Gastrocnemius medialis (tissue), 4 donors: ENCODE results near the gene GRB2. TPM values are rescaled to one million over a fixed set of nuclear protein-coding genes. Genes with fewer than 3 reads are reported as not detected.

ENCODE experiments used
- ATAC-seq, 2 donors: fragments of 150-250 bp; one replicate each; pipeline ENCODE4 v1.9.1; 2016
- DNase-seq, 2 donors: peaks; one replicate each; pipeline ENCODE4 v3.0.0-alpha.2; 2019
- H3K27ac ChIP-seq, 4 donors: fragments of 200-600 bp; sonication (generic); 1 replicate in 1 of 4; 2 replicates in 3 of 4; pipeline ENCODE4 v1.5.1; 2016 to 2018; ENCODE audit warnings: mild to moderate bottlenecking in 2 of 4, moderate library complexity in 1 of 4
- H3K27me3 ChIP-seq, 3 donors: fragments of 200-600 bp; sonication (generic) in 2 of 3; 1 replicate in 1 of 3; 2 replicates in 2 of 3; pipeline versions ENCODE4 v1.5.1 to v1.6.0; 2016 to 2019; ENCODE audit warnings: mild to moderate bottlenecking in 1 of 3, moderate library complexity in 1 of 3
- H3K36me3 ChIP-seq, 2 donors: fragments of 200-600 bp; sonication (generic) in 1 of 2; one replicate each; pipeline ENCODE4 v1.5.1; 2017 to 2018
- H3K4me1 ChIP-seq, 2 donors: fragments of 200-600 bp; sonication (generic) in 1 of 2; one replicate each; pipeline ENCODE4 v1.5.1; 2016 to 2017; ENCODE audit warnings: mild to moderate bottlenecking in 2 of 2
- H3K4me3 ChIP-seq, 4 donors: fragments of 200-600 bp; sonication (generic) in 3 of 4; 1 replicate in 1 of 4; 2 replicates in 3 of 4; pipeline ENCODE4 v1.5.1; 2016 to 2019; ENCODE audit warnings: mild to moderate bottlenecking in 2 of 4
- H3K9me3 ChIP-seq, 3 donors: fragments of 200-600 bp; sonication (generic) in 2 of 3; 1 replicate in 1 of 3; 2 replicates in 2 of 3; pipeline ENCODE4 v1.5.1; 2016 to 2019
- CTCF ChIP-seq, 5 experiments: fragments of 450-650 bp in 3 of 5; fragments of 200-600 bp in 2 of 5; sonication (generic) in 2 of 5; IDR thresholded peaks in 4 of 5; conservative IDR thresholded peaks in 1 of 5; 1 replicate in 4 of 5; 2 replicates in 1 of 5; pipeline ENCODE4 v1.5.1; 2016 to 2019; ENCODE audit warnings: antibody characterized with exemption in 5 of 5, mild to moderate bottlenecking in 3 of 5, moderate library complexity in 3 of 5
- POLR2A ChIP-seq, 2 donors: fragments of 450-650 bp; IDR thresholded peaks; one replicate each; pipeline ENCODE4 v1.6.1; 2017; ENCODE audit warnings: antibody characterized with exemption in 2 of 2, mild to moderate bottlenecking in 2 of 2, moderate library complexity in 2 of 2
- in situ Hi-C, 4 donors: fragments of 200-750 bp; cut with MboI; loops; one replicate each; pipeline versions ENCODE4 v1.15.0 to v1.8.0; 2017; ENCODE audit warnings: low sequenced_read_pairs in 4 of 4
- intact Hi-C: fragments of 100-400 bp; cut with DNase I; formaldehyde crosslinking; loops from one replicate; pipeline ENCODE4 v1.15.1; 2023; ENCODE audit warnings: low total_unique reads
- total RNA-seq, 4 donors: library from RNA; depleted of rRNA; stranded (reverse); fragments of >200 nt; gene quantifications; one replicate each; pipeline versions ENCODE4 v1.1.0 to v1.2.3, GENCODE V29; 2016

GRB2 gene
- total RNA-seq, 4 donors from 2014 or later, result 41.7 to 88.5 (median 68.8) TPM

DNA sequence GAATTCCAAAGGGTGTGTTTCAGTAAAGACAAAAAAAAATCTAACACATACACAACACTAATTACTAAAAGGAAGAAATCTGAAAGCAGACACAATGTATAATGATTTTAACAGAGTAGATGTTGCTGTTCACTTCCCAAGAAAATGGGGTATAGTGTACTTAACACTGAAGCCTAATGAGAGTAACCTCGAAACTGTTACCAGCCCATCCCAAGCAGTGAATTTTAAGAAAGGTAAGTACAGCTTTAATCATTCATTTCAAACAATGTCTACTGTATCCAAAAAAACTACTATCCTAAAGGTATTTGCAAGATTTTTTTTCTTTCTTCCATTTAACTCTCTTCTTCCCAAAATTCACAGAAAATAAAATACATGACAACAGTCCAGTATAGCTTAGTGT lies 8.3 kb downstream of the GRB2 start:
- DNase-seq (no peak), ATAC-seq (no peak)
- in situ Hi-C loops, result loop anchor here in 1 of 4 donors (10.0 kb wide), 1 partner anchor 62 kb away; no protein-coding TSS in a partner anchor
- H3K4me3 ChIP-seq, result no peak overlapping the region
- no peaks in the 10 kb centered on the region for H3K9me3 ChIP-seq
- H3K27ac ChIP-seq, result no peak overlapping the region
- TF ChIP-seq CTCF (IDR thresholded peaks at IDR 0.05 in 4 of 5, conservative IDR thresholded peaks at IDR 0.05 in 1 of 5) (no peak), POLR2A (IDR thresholded peaks at IDR 0.05) (no peak)
- no peaks in the 10 kb centered on the region for H3K27me3 ChIP-seq
- H3K4me1 ChIP-seq, result peaks cover 47 to 51% of the 10 kb centered on the region in 2 donors
- intact Hi-C loops, result no loop called here
- no peaks in the 10 kb centered on the region for H3K36me3 ChIP-seq

- no peak for ATAC-seq
- peaks cover 46 to 51% of the 10 kb centered on the region in 2 donors for H3K4me1 ChIP-seq
- TF ChIP-seq POLR2A (IDR thresholded peaks at IDR 0.05), result no peak
- TF ChIP-seq CTCF (IDR thresholded peaks at IDR 0.05 in 4 of 5, conservative IDR thresholded peaks at IDR 0.05 in 1 of 5), result no peak
- intact Hi-C loops, result no loop called here
- H3K9me3 ChIP-seq, result no peaks in the 10 kb centered on the region
- H3K36me3 ChIP-seq, result no peaks in the 10 kb centered on the region
- DNase-seq, result no peak
- in situ Hi-C loops, result loop anchor here in 1 of 4 donors (10.0 kb wide), 1 partner anchor 62 kb away; no protein-coding TSS in a partner anchor
- H3K27me3 ChIP-seq, result no peaks in the 10 kb centered on the region
- no peak overlapping the region for H3K4me3 ChIP-seq
- no peak overlapping the region for H3K27ac ChIP-seq
Measured at GRCh38 chr17:75396796-75397195, 8.7 kb downstream of the GRB2 start.

DNA sequence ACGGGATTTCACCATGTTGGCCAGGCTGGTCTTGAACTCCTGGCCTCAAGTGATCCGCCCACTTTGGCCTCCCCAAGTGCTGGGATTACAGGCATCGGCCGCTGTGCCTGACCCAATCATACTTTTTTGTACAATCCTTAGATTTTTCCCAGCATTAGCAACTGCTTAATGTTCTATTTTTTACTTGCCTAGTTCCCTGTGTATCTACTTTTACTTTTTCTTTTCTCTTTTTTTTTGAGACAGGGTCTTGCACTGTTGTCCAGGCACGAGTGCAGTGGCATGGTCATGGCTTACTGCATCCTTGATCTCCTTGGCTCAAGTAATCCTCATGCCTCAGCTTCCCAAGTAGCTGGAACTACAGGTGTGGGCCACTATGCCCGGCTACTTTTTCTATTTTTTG lies 9.5 kb downstream of the GRB2 start:
- H3K27ac ChIP-seq, result peak overlapping the region in 1 of 4 donors; percentile 90
- H3K4me3 ChIP-seq, result no peak overlapping the region
- TF ChIP-seq CTCF (IDR thresholded peaks at IDR 0.05 in 4 of 5, conservative IDR thresholded peaks at IDR 0.05 in 1 of 5), result no peak
- no peak for TF ChIP-seq POLR2A (IDR thresholded peaks at IDR 0.05)
- H3K4me1 ChIP-seq, result peaks cover 49 to 58% of the 10 kb centered on the region in 2 donors
- H3K27me3 ChIP-seq, result no peaks in the 10 kb centered on the region
- no peaks in the 10 kb centered on the region for H3K36me3 ChIP-seq
- no peaks in the 10 kb centered on the region for H3K9me3 ChIP-seq
- intact Hi-C loops, result no loop called here
- DNase-seq (no peak), ATAC-seq (no peak)
- in situ Hi-C loops, result loop anchor here in 1 of 4 donors (10.0 kb wide), 1 partner anchor 61 kb away; no protein-coding TSS in a partner anchor

- ATAC-seq (peak in 1 of 2 donors; percentile 36), DNase-seq (no peak)
- Histone ChIP-seq H3K27ac (peak overlapping the region; percentile 83 to 91 (median 87)), H3K27me3 (no peaks in the 10 kb centered on the region), H3K4me1 (peaks cover 63 to 70% of the 10 kb centered on the region in 2 donors), H3K9me3 (no peaks in the 10 kb centered on the region), H3K4me3 (peak overlapping the region; percentile 58 to 85 (median 66)), H3K36me3 (no peaks in the 10 kb centered on the region)
- no peak for TF ChIP-seq POLR2A (IDR thresholded peaks at IDR 0.05)
- no peak for TF ChIP-seq CTCF (IDR thresholded peaks at IDR 0.05 in 4 of 5, conservative IDR thresholded peaks at IDR 0.05 in 1 of 5)
- in situ Hi-C loops, result loop anchor here in 1 of 4 donors (10.0 kb wide), 1 partner anchor 60 kb away; no protein-coding TSS in a partner anchor
- intact Hi-C loops, result loop anchor here (1.0 kb wide), 1 partner anchor 11 kb away; the partner anchor contains the start of gene GRB2
Measured at GRCh38 chr17:75394332-75394918, 11.1 kb downstream of the GRB2 start.
